A673 (cell line): ENCODE data around the gene LENG1. TPM values are rescaled to one million over a fixed set of nuclear protein-coding genes. Genes with fewer than 3 reads are reported as not detected.

Source experiments
- BruUV-seq: library from RNA; stranded (reverse); fragments of 400-500 nt; replicated peaks from 2 replicates; lab custom pipeline; 2021; lab: Mats Ljungman, UMichigan
- CTCF ChIA-PET: fragments of 300-600 bp; sonication (Branson Sonifier 250); formaldehyde crosslinking; loops from one replicate; lab custom pipeline; 2022; ENCODE audit warnings: antibody characterized with exemption; lab: Charles Lee
- POLR2A ChIA-PET: fragments of 300-600 bp; sonication (Branson Sonifier 250); formaldehyde crosslinking; loops from one replicate; lab custom pipeline; 2022; ENCODE audit warnings: antibody characterized with exemption; ENCODE audit not compliant: low non-redundant PET; lab: Charles Lee
- DNase-seq: peaks from one replicate; pipeline ENCODE4 v3.0.0-alpha.2; 2015; ENCODE audit warnings: low spot score
- H3K27ac ChIP-seq: fragments of 200-600 bp; sonication (generic); 2 replicates; pipeline ENCODE4 v1.5.1; 2016; ENCODE audit warnings: mixed run types, low read depth, mild to moderate bottlenecking, mixed read lengths, antibody characterized with exemption, low read length; ENCODE audit not compliant: poor library complexity, severe bottlenecking
- H3K27me3 ChIP-seq: fragments of 200-600 bp; sonication (generic); replicated peaks from 2 replicates; pipeline ENCODE4 v1.6.1; 2017; ENCODE audit warnings: mixed run types, low read depth, mild to moderate bottlenecking, mixed read lengths, antibody characterized with exemption, low read length; ENCODE audit not compliant: insufficient read depth, poor library complexity
- H3K36me3 ChIP-seq: fragments of 200-600 bp; sonication (generic); 2 replicates; pipeline ENCODE4 v1.6.1; 2016; ENCODE audit warnings: mixed run types, mild to moderate bottlenecking, mixed read lengths, antibody characterized with exemption, low read length; ENCODE audit not compliant: insufficient read depth, poor library complexity, severe bottlenecking
- H3K4me1 ChIP-seq: fragments of 200-600 bp; sonication (generic); 2 replicates; pipeline ENCODE4 v1.6.1; 2017; ENCODE audit warnings: mixed run types, mild to moderate bottlenecking, mixed read lengths, antibody characterized with exemption, low read length; ENCODE audit not compliant: insufficient read depth, poor library complexity, severe bottlenecking
- H3K4me3 ChIP-seq: fragments of 200-600 bp; sonication (generic); 2 replicates; pipeline ENCODE4 v1.5.1; 2016; ENCODE audit warnings: low read depth, mixed run types, mild to moderate bottlenecking, mixed read lengths, low read length; ENCODE audit not compliant: poor library complexity, severe bottlenecking
- H3K9me3 ChIP-seq: fragments of 200-600 bp; sonication (generic); 2 replicates; pipeline ENCODE4 v1.6.1; 2016; ENCODE audit warnings: mixed run types, low read depth, mild to moderate bottlenecking, mixed read lengths, antibody characterized with exemption, low read length; ENCODE audit not compliant: poor library complexity, severe bottlenecking
- EZH2 ChIP-seq: fragments of 200-600 bp; sonication (generic); IDR thresholded peaks from 2 replicates; pipeline ENCODE4 v1.6.1; 2017; ENCODE audit warnings: borderline replicate concordance, low read depth, mild to moderate bottlenecking, mixed read lengths, antibody characterized with exemption, low read length; ENCODE audit not compliant: poor library complexity, severe bottlenecking
- intact Hi-C: fragments of 100-400 bp; cut with micrococcal nuclease; formaldehyde crosslinking; loops from one replicate; pipeline ENCODE4 v1.10.0; 2022; ENCODE audit not compliant: unreplicated experiment
- total RNA-seq: library from RNA; stranded (reverse); gene quantifications from 2 replicates; pipeline ENCODE4 v1.2.3, GENCODE V29; 2021
- TF ChIP-seq, protein P1 (sequence below): fragments of 300-800, 200-600 bp; sonication (generic); conservative IDR thresholded peaks from 2 replicates; pipeline ENCODE4 v1.5.1; 2017; ENCODE audit warnings: low read depth, mild to moderate bottlenecking, antibody characterized with exemption, low read length, moderate library complexity, mixed read lengths

The LENG1 gene
- total RNA-seq, 1 experiment from 2014 or later = 9.7 TPM

DNA sequence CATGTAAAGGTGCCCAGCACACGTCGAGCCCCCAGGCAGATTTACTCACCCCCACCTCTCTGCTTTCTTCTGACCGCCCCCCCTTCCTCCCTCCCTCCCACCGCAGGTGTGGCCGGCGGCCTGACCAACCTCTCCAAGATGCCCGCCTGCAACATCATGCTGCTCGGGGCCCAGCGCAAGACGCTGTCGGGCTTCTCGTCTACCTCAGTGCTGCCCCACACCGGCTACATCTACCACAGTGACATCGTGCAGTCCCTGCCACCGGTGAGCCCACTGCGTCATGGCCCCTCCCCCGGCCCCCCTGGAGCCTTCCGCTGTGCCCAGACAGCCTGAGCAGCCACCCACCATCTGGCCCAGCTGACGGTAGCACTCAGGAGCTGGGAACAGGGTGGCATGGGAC is 35.1 kb downstream of the LENG1 start:
- CTCF ChIA-PET = no interaction called here
- no peaks in the 10 kb centered on the region for H3K27me3 ChIP-seq
- DNase-seq = no peak
- intact Hi-C loops = no loop called here
- no peak overlapping the region for H3K27ac ChIP-seq
- H3K36me3 ChIP-seq = peaks cover 59% of the 10 kb centered on the region
- no TSS peak for BruUV-seq
- no peaks in the 10 kb centered on the region for H3K9me3 ChIP-seq
- no peaks in the 10 kb centered on the region for H3K4me1 ChIP-seq
- POLR2A ChIA-PET = no interaction called here
- no peak overlapping the region for H3K4me3 ChIP-seq
- TF ChIP-seq EZH2 = no peak
- TF ChIP-seq, protein P1, sequence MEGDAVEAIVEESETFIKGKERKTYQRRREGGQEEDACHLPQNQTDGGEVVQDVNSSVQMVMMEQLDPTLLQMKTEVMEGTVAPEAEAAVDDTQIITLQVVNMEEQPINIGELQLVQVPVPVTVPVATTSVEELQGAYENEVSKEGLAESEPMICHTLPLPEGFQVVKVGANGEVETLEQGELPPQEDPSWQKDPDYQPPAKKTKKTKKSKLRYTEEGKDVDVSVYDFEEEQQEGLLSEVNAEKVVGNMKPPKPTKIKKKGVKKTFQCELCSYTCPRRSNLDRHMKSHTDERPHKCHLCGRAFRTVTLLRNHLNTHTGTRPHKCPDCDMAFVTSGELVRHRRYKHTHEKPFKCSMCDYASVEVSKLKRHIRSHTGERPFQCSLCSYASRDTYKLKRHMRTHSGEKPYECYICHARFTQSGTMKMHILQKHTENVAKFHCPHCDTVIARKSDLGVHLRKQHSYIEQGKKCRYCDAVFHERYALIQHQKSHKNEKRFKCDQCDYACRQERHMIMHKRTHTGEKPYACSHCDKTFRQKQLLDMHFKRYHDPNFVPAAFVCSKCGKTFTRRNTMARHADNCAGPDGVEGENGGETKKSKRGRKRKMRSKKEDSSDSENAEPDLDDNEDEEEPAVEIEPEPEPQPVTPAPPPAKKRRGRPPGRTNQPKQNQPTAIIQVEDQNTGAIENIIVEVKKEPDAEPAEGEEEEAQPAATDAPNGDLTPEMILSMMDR = no peak

DNA sequence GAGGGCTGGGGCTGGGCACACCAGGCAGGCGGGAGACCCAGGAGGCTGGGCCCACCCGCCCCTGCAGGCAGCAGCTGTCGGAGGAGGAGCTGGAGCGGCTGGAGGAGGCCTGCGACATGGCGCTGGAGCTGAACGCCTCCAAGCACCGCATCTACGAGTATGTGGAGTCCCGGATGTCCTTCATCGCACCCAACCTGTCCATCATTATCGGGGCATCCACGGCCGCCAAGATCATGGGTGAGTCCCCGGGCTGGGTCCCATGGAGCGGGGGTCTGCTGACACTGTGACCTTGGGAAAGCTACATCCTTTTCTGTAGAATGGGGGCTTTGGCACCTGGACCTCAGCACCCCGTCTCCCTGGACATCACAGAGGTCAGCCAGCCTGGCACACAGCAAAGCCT is 35.8 kb downstream of the LENG1 start:
- ChIA-PET CTCF (no interaction called here), POLR2A (interaction anchor here (0.5 to 0.6 kb wide), 2 partner anchors 8 to 699 kb away, joined by 3 to 4 read pairs; partner anchors contain the start of genes PRPF31 and TFPT)
- intact Hi-C loops = no loop called here

DNA sequence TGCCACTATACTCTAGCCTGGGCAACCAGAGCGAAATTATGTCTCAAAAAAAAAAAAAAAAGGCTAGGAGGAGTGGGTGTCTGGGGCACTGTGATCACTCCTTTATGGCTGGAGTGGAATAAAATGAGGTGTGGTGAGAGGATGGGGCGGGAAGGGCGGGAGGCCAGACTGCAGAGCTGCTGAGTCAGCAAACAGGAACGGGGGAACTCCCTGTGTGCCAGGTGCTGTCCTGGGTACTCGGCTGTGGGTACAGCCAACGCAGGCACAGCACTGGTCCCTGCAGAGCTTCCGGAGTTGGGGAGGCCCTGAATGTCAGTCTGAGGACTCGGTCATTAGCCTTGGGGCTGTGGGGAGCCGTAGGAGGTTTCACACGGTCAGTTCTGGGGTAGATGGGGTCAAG is 38.3 kb downstream of the LENG1 start:
- intact Hi-C loops = no loop called here
- Histone ChIP-seq H3K27ac (no peak overlapping the region), H3K4me3 (no peak overlapping the region), H3K4me1 (peaks cover 6% of the 10 kb centered on the region), H3K36me3 (peaks cover 55% of the 10 kb centered on the region), H3K9me3 (no peaks in the 10 kb centered on the region), H3K27me3 (no peaks in the 10 kb centered on the region)
- ChIA-PET POLR2A (no interaction called here), CTCF (no interaction called here)
- no TSS peak for BruUV-seq
- TF ChIP-seq, protein P1 = no peak
- no peak for TF ChIP-seq EZH2
- DNase-seq = no peak

More for the DNA sequence above, 35.8 kb downstream of the LENG1 start:
- no peak for DNase-seq
- H3K4me1 ChIP-seq = no peaks in the 10 kb centered on the region
- peaks cover 59% of the 10 kb centered on the region for H3K36me3 ChIP-seq
- no peak overlapping the region for H3K4me3 ChIP-seq
- no peak overlapping the region for H3K27ac ChIP-seq
- H3K27me3 ChIP-seq = no peaks in the 10 kb centered on the region
- no peaks in the 10 kb centered on the region for H3K9me3 ChIP-seq
- BruUV-seq = no TSS peak
- TF ChIP-seq, protein P1 = no peak
- TF ChIP-seq EZH2 = no peak
